IMR-90 (cell line): Measurements from ENCODE around the gene ATRN. TPM values are rescaled to one million over a fixed set of nuclear protein-coding genes. Genes with fewer than 3 reads are reported as not detected.

Experiments used
- ATAC-seq: fragments of 200-7000 bp; cut with Tn5 transposase; 2 replicates; pipeline ENCODE4 v1.9.1; 2020; ENCODE audit warnings: low read depth, mild to moderate bottlenecking, moderate library complexity
- BruUV-seq: library from RNA; stranded (reverse); fragments of 400-500 nt; replicated peaks from 2 replicates; lab custom pipeline; 2021; lab: Mats Ljungman, UMichigan
- CTCF ChIA-PET: fragments of 300-600 bp; formaldehyde crosslinking; extraction: SDS; loops from one replicate; lab custom pipeline; 2021; ENCODE audit warnings: antibody characterized with exemption; lab: Yijun Ruan, JAX
- POLR2A ChIA-PET: fragments of 300-600 bp; sonication (Branson Sonifier 250); formaldehyde crosslinking; loops from one replicate; lab custom pipeline; 2022; ENCODE audit warnings: antibody characterized with exemption; ENCODE audit not compliant: unreplicated experiment; lab: Charles Lee
- DNase-seq: peaks from one replicate; pipeline ENCODE4 v3.0.0; 2013
- H2AFZ ChIP-seq: replicated peaks from 2 replicates; pipeline ENCODE3; 2013; ENCODE audit warnings: low read length, mild to moderate bottlenecking; ENCODE audit not compliant: poor library complexity
- H2AK5ac ChIP-seq: 2 replicates; pipeline ENCODE4 v1.6.1; 2013; ENCODE audit warnings: low read depth, low read length, inconsistent platforms
- H2AK9ac ChIP-seq: replicated peaks from 2 replicates; pipeline ENCODE3; 2013; ENCODE audit warnings: mild to moderate bottlenecking, low read depth, low read length, moderate library complexity; ENCODE audit not compliant: poor library complexity
- H2BK120ac ChIP-seq: 2 replicates; pipeline ENCODE4 v1.6.1; 2013; ENCODE audit warnings: low read depth, low read length, inconsistent platforms
- H2BK15ac ChIP-seq: 3 replicates; pipeline ENCODE4 v1.6.1; 2013; ENCODE audit warnings: low read depth, low read length, inconsistent platforms
- H2BK20ac ChIP-seq: 2 replicates; pipeline ENCODE4 v1.6.1; 2013; ENCODE audit warnings: low read depth, mild to moderate bottlenecking, inconsistent platforms, low read length, moderate library complexity
- H2BK5ac ChIP-seq: 2 replicates; pipeline ENCODE4 v1.6.1; 2013; ENCODE audit warnings: mild to moderate bottlenecking, low read depth, low read length, inconsistent platforms; ENCODE audit not compliant: poor library complexity, severe bottlenecking
- H3K14ac ChIP-seq: replicated peaks from 2 replicates; pipeline ENCODE4 v1.6.1; 2013; ENCODE audit warnings: low read depth, low read length, inconsistent platforms
- H3K18ac ChIP-seq: 2 replicates; pipeline ENCODE4 v1.6.1; 2013; ENCODE audit warnings: low read depth, low read length, control low read depth
- H3K23ac ChIP-seq: 2 replicates; pipeline ENCODE4 v1.6.1; 2013; ENCODE audit warnings: low read depth, low read length, inconsistent platforms
- H3K27ac ChIP-seq: 2 replicates; pipeline ENCODE4 v1.5.1; 2013; ENCODE audit warnings: mild to moderate bottlenecking, control low read depth, low read length; ENCODE audit not compliant: insufficient read depth
- H3K27me3 ChIP-seq: 2 replicates; pipeline ENCODE4 v1.6.1; 2013; ENCODE audit warnings: low read length; ENCODE audit not compliant: control insufficient read depth, insufficient read depth
- H3K36me3 ChIP-seq: 2 replicates; pipeline ENCODE4 v1.6.1; 2013; ENCODE audit warnings: low read length, mixed read lengths; ENCODE audit not compliant: control insufficient read depth, insufficient read depth
- H3K4ac ChIP-seq: 2 replicates; pipeline ENCODE4 v1.6.1; 2013; ENCODE audit warnings: low read depth, low read length, inconsistent platforms
- H3K4me1 ChIP-seq: 2 replicates; pipeline ENCODE4 v1.6.1; 2013; ENCODE audit warnings: low read length, mixed read lengths; ENCODE audit not compliant: control insufficient read depth, insufficient read depth
- H3K4me2 ChIP-seq: 2 replicates; pipeline ENCODE4 v1.6.1; 2013; ENCODE audit warnings: low read depth, mild to moderate bottlenecking, control low read depth, low read length, moderate library complexity
- H3K4me3 ChIP-seq: 2 replicates; pipeline ENCODE4 v1.5.1; 2013; ENCODE audit warnings: low read depth, mild to moderate bottlenecking, control low read depth, low read length, moderate library complexity; ENCODE audit not compliant: insufficient read depth
- H3K56ac ChIP-seq: 2 replicates; pipeline ENCODE4 v1.6.1; 2013; ENCODE audit warnings: low read length, inconsistent platforms; ENCODE audit not compliant: insufficient read depth; ENCODE audit errors: extremely low read depth
- H3K79me1 ChIP-seq, 2 experiments: 2 replicates each; pipeline ENCODE4 v1.6.1; 2013; ENCODE audit warnings: low read length in 2 of 2, inconsistent platforms in 1 of 2, low read depth in 1 of 2
- H3K9ac ChIP-seq: 2 replicates; pipeline ENCODE4 v1.6.1; 2013; ENCODE audit warnings: low read depth, low read length, control low read depth
- H3K9me1 ChIP-seq: 2 replicates; pipeline ENCODE4 v1.6.1; 2013; ENCODE audit warnings: low read length, inconsistent platforms; ENCODE audit not compliant: insufficient read depth
- H3K9me3 ChIP-seq: 2 replicates; pipeline ENCODE4 v1.6.1; 2013; ENCODE audit warnings: low read length; ENCODE audit not compliant: control insufficient read depth, insufficient read depth
- H4K20me1 ChIP-seq: 2 replicates; pipeline ENCODE4 v1.6.1; 2013; ENCODE audit warnings: low read length, inconsistent platforms; ENCODE audit not compliant: insufficient read depth
- H4K5ac ChIP-seq: 2 replicates; pipeline ENCODE4 v1.6.1; 2013; ENCODE audit warnings: mild to moderate bottlenecking, low read depth, low read length, control low read depth
- H4K8ac ChIP-seq, 2 experiments: 2 replicates each; pipeline ENCODE4 v1.6.1; 2013; ENCODE audit warnings: low read depth in 2 of 2, low read length in 2 of 2, control low read depth in 1 of 2, inconsistent platforms in 1 of 2
- H4K91ac ChIP-seq: 2 replicates; pipeline ENCODE4 v1.6.1; 2013; ENCODE audit warnings: low read depth, low read length, inconsistent platforms; ENCODE audit not compliant: insufficient read depth
- BHLHE40 ChIP-seq: fragments of 150-350 bp; IDR thresholded peaks from 2 replicates; pipeline ENCODE4 v1.6.1; 2016; ENCODE audit warnings: mild to moderate bottlenecking, low read depth, low read length
- CEBPB ChIP-seq: IDR thresholded peaks from 2 replicates; pipeline ENCODE4 v1.6.1; 2012; ENCODE audit warnings: low read depth, low read length, improper control_type of control experiment
- CTCF ChIP-seq: conservative IDR thresholded peaks from 2 replicates; pipeline ENCODE4 v1.5.1; 2012; ENCODE audit warnings: mild to moderate bottlenecking, low read depth, low read length, improper control_type of control experiment
- FOS ChIP-seq: fragments of 150-350 bp; IDR thresholded peaks from 2 replicates; pipeline ENCODE4 v1.6.1; 2016; ENCODE audit warnings: low read depth, low read length
- MXI1 ChIP-seq: IDR thresholded peaks from 2 replicates; pipeline ENCODE4 v1.6.1; 2012; ENCODE audit warnings: low read depth, mild to moderate bottlenecking, low read length, moderate library complexity, borderline replicate concordance
- NFE2L2 ChIP-seq: fragments of 150-350 bp; IDR thresholded peaks from 2 replicates; pipeline ENCODE4 v1.6.1; 2016; ENCODE audit warnings: low read depth, mild to moderate bottlenecking, low read length
- RAD21 ChIP-seq: IDR thresholded peaks from 2 replicates; pipeline ENCODE4 v1.6.1; 2012; ENCODE audit warnings: low read length, improper control_type of control experiment
- RFX5 ChIP-seq: IDR thresholded peaks from 2 replicates; pipeline ENCODE4 v1.8.0; 2012; ENCODE audit warnings: low read depth, mild to moderate bottlenecking, low read length, moderate library complexity
- SMC3 ChIP-seq: fragments of 150-350 bp; IDR thresholded peaks from 2 replicates; pipeline ENCODE4 v1.6.1; 2016; ENCODE audit warnings: low read depth, mild to moderate bottlenecking, antibody characterized with exemption, low read length, moderate library complexity
- USF2 ChIP-seq: fragments of 150-350 bp; IDR thresholded peaks from 2 replicates; pipeline ENCODE4 v1.6.1; 2017; ENCODE audit warnings: mild to moderate bottlenecking, antibody characterized with exemption, low read length, low read depth
- WGBS, 2 experiments: methylation state at CpG; one replicate each; pipeline versions ENCODE4 v1.1.5 to v1.1.7; 2013; ENCODE audit warnings: missing lambda C conversion rate in 2 of 2; ENCODE audit not compliant: insufficient read length in 1 of 2; ENCODE audit errors: extremely low coverage in 2 of 2; 5-methylcytosine and 5-hydroxymethylcytosine counted together
- dilution Hi-C: fragments of 300-500 bp; cut with HindIII; formaldehyde crosslinking; loops from one replicate; pipeline ENCODE4 v1.14.3; 2018; ENCODE audit warnings: low sequenced_read_pairs; ENCODE audit not compliant: unreplicated experiment
- in situ Hi-C: fragments of 300-500 bp; cut with MboI; formaldehyde crosslinking; loops from 3 replicates; pipeline ENCODE4 v1.14.3; 2019; ENCODE audit warnings: low sequenced_read_pairs, inconsistent platforms, mixed read lengths
- intact Hi-C: fragments of 100-400 bp; cut with micrococcal nuclease; formaldehyde crosslinking; loops from 2 replicates; pipeline ENCODE4 v1.10.0; 2022
- polyA plus RNA-seq, 3 experiments: library from polyadenylated mRNA; depleted of rRNA; stranded (reverse); fragments of >200 nt; gene quantifications; 2 replicates each; pipeline ENCODE4 v1.2.3, GENCODE V29; 2012; ENCODE audit warnings: low replicate concordance in 1 of 3
- total RNA-seq: library from RNA; depleted of rRNA; stranded (reverse); fragments of >200 nt; gene quantifications from 2 replicates; pipeline ENCODE4 v1.2.3, GENCODE V29; 2012

The ATRN gene
- total and polyA plus RNA-seq, 2 of the 4 experiments (the other 2 are of a cell fraction), result 32.3 to 46.2 TPM

DNA sequence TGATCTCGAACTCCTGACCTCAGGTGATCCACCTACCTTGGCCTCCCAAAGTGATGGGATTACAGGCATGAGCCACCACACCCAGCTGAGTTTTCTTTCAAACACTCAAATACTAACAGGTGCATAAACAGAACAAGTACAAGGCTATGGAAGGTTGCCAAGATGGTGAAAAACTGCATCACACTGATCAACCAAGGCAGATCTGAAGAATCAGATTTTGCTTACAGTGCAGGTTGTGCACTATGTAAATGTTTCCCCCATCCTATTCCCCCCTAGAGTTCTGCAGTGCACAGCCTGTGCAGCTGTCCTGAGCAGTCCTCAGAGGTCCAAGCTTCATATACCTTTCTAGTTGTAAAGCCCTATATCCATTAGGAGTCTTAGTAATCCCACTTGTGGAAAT, 119.3 kb downstream of the ATRN start:
- Histone ChIP-seq H3K4ac (no peak overlapping the region), H3K56ac (no peak overlapping the region), H3K79me1 (peaks cover 0 to 5% of the 10 kb centered on the region in 2 experiments; a peak in 1 of 4 replicates), H3K9me1 (peaks cover 9% of the 10 kb centered on the region), H3K4me3 (no peak overlapping the region), H3K36me3 (peaks cover 22% of the 10 kb centered on the region), H3K23ac (no peak overlapping the region), H2AK5ac (no peak overlapping the region), H2BK120ac (no peak overlapping the region), H3K4me1 (no peaks in the 10 kb centered on the region; the same call in 1 of the 2 replicates), H2AK9ac (no peak overlapping the region), H3K27me3 (no peaks in the 10 kb centered on the region), H3K14ac (no peak overlapping the region), H3K27ac (no peak overlapping the region), H2BK20ac (no peak overlapping the region), H3K9me3 (no peaks in the 10 kb centered on the region), H4K5ac (no peak overlapping the region), H2BK5ac (no peak overlapping the region), H4K8ac (no peak overlapping the region), H4K20me1 (no peaks in the 10 kb centered on the region), H3K4me2 (no peak overlapping the region), H2BK15ac (no peak overlapping the region), H4K91ac (no peak overlapping the region), H3K9ac (no peak overlapping the region), H2AFZ (no peak overlapping the region), H3K18ac (no peak overlapping the region)
- in situ Hi-C loops, result no loop called here
- no TSS peak for BruUV-seq
- DNase-seq (no peak), ATAC-seq (no peak)
- CTCF ChIA-PET, result no interaction called here
- intact Hi-C loops, result no loop called here
- POLR2A ChIA-PET, result no interaction called here
- dilution Hi-C loops, result no loop called here
- no CpG with 5 or more reads among the region's 1 CpG for WGBS, 2 experiments
- TF ChIP-seq NFE2L2, result no peak
- no peak for TF ChIP-seq FOS
- no peak for TF ChIP-seq RAD21
- TF ChIP-seq SMC3, result no peak
- no peak for TF ChIP-seq MXI1
- TF ChIP-seq USF2, result no peak
- no peak for TF ChIP-seq CEBPB
- TF ChIP-seq RFX5, result no peak
- no peak for TF ChIP-seq BHLHE40
- no peak for TF ChIP-seq CTCF
